ENCODE results near the gene ASTN2.

DNA sequence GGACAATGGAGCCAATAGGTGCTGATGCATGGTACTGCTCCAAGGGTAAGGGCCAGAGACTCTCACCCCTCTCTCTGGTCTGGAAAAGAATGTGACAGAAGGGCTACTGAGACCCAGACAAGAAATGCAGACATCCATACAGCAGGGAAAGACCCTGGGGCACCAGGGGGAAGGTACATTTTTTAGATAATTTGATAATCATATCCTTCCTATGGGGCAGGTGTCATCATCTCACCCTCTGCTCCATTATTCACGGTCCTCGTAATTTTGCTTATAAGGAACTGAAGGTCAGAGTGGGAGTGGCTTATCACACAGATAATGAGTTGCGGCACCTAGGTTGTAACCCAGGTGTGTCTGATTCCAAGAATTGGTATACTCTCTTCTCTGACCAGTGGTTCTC, 637.7 kb downstream of the ASTN2 start:
- TF ChIP-seq, protein P1, sequence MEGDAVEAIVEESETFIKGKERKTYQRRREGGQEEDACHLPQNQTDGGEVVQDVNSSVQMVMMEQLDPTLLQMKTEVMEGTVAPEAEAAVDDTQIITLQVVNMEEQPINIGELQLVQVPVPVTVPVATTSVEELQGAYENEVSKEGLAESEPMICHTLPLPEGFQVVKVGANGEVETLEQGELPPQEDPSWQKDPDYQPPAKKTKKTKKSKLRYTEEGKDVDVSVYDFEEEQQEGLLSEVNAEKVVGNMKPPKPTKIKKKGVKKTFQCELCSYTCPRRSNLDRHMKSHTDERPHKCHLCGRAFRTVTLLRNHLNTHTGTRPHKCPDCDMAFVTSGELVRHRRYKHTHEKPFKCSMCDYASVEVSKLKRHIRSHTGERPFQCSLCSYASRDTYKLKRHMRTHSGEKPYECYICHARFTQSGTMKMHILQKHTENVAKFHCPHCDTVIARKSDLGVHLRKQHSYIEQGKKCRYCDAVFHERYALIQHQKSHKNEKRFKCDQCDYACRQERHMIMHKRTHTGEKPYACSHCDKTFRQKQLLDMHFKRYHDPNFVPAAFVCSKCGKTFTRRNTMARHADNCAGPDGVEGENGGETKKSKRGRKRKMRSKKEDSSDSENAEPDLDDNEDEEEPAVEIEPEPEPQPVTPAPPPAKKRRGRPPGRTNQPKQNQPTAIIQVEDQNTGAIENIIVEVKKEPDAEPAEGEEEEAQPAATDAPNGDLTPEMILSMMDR (IDR thresholded peaks at IDR 0.05; ENCODE audit: poor library complexity, severe bottlenecking), result no peak
- TF ChIP-seq MXI1 (conservative IDR thresholded peaks at IDR 0.05; ENCODE audit: poor library complexity, severe bottlenecking), result no peak
- TF ChIP-seq EZH2 (IDR thresholded peaks at IDR 0.05; ENCODE audit: borderline replicate concordance, insufficient read depth, low read length, poor library complexity, severe bottlenecking), result no peak
